Measurements from ENCODE around the gene FANCD2.
"Not testable (repeated sequence)": the region's sequence is repeated elsewhere in the genome, so short reads cannot be mapped to it uniquely, and the experiment has no call there.

FANCD2 gene

GRCh38 chr3:10026084-10026890, at the start of gene FANCD2:
FANCD2 (plus strand) TSS chr3:10026437; CDS start chr3:10028658, 2,221 bp downstream.
- DNase-seq (ENCODE audit: low spot score) = peak; percentile 92

GRCh38 chr3:9976721-9977709, 49.2 kb upstream of the FANCD2 start:
- peak; percentile 70 for DNase-seq (ENCODE audit: low spot score)

GRCh38 chr3:9978710-9979305, 47.4 kb upstream of the FANCD2 start:
- DNase-seq (ENCODE audit: low spot score) = no peak

- no peak for DNase-seq (ENCODE audit: low spot score)
These were observed 46.0 kb upstream of the FANCD2 start for GRCh38 chr3:9980251-9980650.

GRCh38 chr3:9986230-9986725, 40.0 kb upstream of the FANCD2 start:
- DNase-seq (ENCODE audit: low spot score) = no peak

GRCh38 chr3:9994086-9994844, 32.0 kb upstream of the FANCD2 start:
- no peak for DNase-seq (ENCODE audit: low spot score)

GRCh38 chr3:10000686-10001085, 25.6 kb upstream of the FANCD2 start:
- no peak for DNase-seq (ENCODE audit: low spot score)

GRCh38 chr3:10002951-10003350, 23.3 kb upstream of the FANCD2 start:
- DNase-seq (ENCODE audit: low spot score) = no peak

GRCh38 chr3:10004506-10004905, 21.7 kb upstream of the FANCD2 start:
- DNase-seq (ENCODE audit: low spot score) = no peak

GRCh38 chr3:10004960-10005564, 21.2 kb upstream of the FANCD2 start:
- no peak for DNase-seq (ENCODE audit: low spot score)

GRCh38 chr3:10006048-10006761, 20.0 kb upstream of the FANCD2 start:
- DNase-seq (ENCODE audit: low spot score) = no peak

- no peak for DNase-seq (ENCODE audit: low spot score)
These were observed 19.5 kb upstream of the FANCD2 start for GRCh38 chr3:10006762-10007090.

GRCh38 chr3:10007126-10007782, 19.0 kb upstream of the FANCD2 start:
- DNase-seq (ENCODE audit: low spot score) = no peak

- DNase-seq (ENCODE audit: low spot score) = not testable (repeated sequence)
These were observed 18.0 kb upstream of the FANCD2 start for GRCh38 chr3:10008216-10008587.

- DNase-seq (ENCODE audit: low spot score) = peak; percentile 87
These were observed 17.5 kb upstream of the FANCD2 start for GRCh38 chr3:10008588-10009344.

- no peak for DNase-seq (ENCODE audit: low spot score)
These were observed 15.8 kb upstream of the FANCD2 start for GRCh38 chr3:10010421-10010877.

- DNase-seq (ENCODE audit: low spot score) = peak; percentile 95
These were observed 15.3 kb upstream of the FANCD2 start for GRCh38 chr3:10010878-10011465.

GRCh38 chr3:10011631-10012030, 14.6 kb upstream of the FANCD2 start:
- no peak for DNase-seq (ENCODE audit: low spot score)

GRCh38 chr3:10012106-10012505, 14.1 kb upstream of the FANCD2 start:
- no peak for DNase-seq (ENCODE audit: low spot score)

All from Ammon's horn (tissue), 1 donor.